K562 (cell line): Measurements from ENCODE around the gene ERCC2. TPM values are rescaled to one million over a fixed set of nuclear protein-coding genes. Genes with fewer than 3 reads are reported as not detected.

ENCODE experiments used
- ARID4B ChIP-seq: sonication (generic); formaldehyde crosslinking; IDR thresholded peaks from 2 replicates; pipeline ENCODE4 v1.8.0; 2022; ENCODE audit warnings: mild to moderate bottlenecking, missing genetic modification reagents
- ESRRA ChIP-seq: fragments of 450-650 bp; IDR thresholded peaks from 2 replicates; pipeline ENCODE4 v1.6.1; 2014; ENCODE audit warnings: low read depth, mild to moderate bottlenecking, moderate library complexity, borderline replicate concordance
- HCFC1 ChIP-seq: IDR thresholded peaks from 2 replicates; pipeline ENCODE4 v1.6.1; 2012; ENCODE audit warnings: low read depth, low read length, improper control_type of control experiment
- TCF7L2 ChIP-seq: fragments of 150-350 bp; IDR thresholded peaks from 2 replicates; pipeline ENCODE4 v1.6.1; 2016; ENCODE audit warnings: low read depth, mild to moderate bottlenecking, low read length, moderate library complexity
- polyA plus RNA-seq, 8 experiments: library from polyadenylated mRNA; depleted of rRNA in 4 of 8; stranded (reverse) in 5 of 8; unstranded in 3 of 8; fragments of >200 nt; fragmentation: Nextera tagmentation in 2 of 8; fragmentation: Illumina TruSeq in 1 of 8; extraction: Ambion mirVana in 2 of 8; extraction: Trizol in 1 of 8; gene quantifications; 2 replicates each; pipeline versions ENCODE4 v1.2.1 to v1.2.3, GENCODE V29; 2011 to 2014; ENCODE audit warnings: inconsistent platforms in 1 of 8, missing spikeins in 1 of 8
- total RNA-seq, 7 experiments: library from RNA; depleted of rRNA in 6 of 7; stranded (reverse); fragments of >200 nt in 6 of 7; fragmentation: Illumina TruSeq in 2 of 7; extraction: Trizol in 2 of 7; gene quantifications; 2 replicates each; pipeline versions ENCODE4 v1.2.1 to v1.2.3, GENCODE V29; 2011 to 2021; ENCODE audit warnings: low replicate concordance in 1 of 7
- TF ChIP-seq, protein P1 (sequence below), 2 experiments: fragments of 150-350 bp in 1 of 2; IDR thresholded peaks; 2 replicates each; pipeline ENCODE4 v1.6.1; 2012 to 2016; ENCODE audit warnings: low read depth in 2 of 2, low read length in 2 of 2, mild to moderate bottlenecking in 1 of 2, moderate library complexity in 1 of 2
- TF ChIP-seq, protein P2 (sequence below): fragments of 450-650 bp; IDR thresholded peaks from 2 replicates; pipeline ENCODE4 v1.6.1; 2016; ENCODE audit warnings: mild to moderate bottlenecking, moderate library complexity

ERCC2 gene
- total and polyA plus RNA-seq, 9 of the 15 experiments (the other 6 are each of a cell fraction or from before 2014, with no cell fraction given), result 2.2 to 55.9 (median 23.4) TPM

GRCh38 chr19:45391346-45391745 is 21.0 kb upstream of the ERCC2 start (continued):
- TF ChIP-seq, protein P1, sequence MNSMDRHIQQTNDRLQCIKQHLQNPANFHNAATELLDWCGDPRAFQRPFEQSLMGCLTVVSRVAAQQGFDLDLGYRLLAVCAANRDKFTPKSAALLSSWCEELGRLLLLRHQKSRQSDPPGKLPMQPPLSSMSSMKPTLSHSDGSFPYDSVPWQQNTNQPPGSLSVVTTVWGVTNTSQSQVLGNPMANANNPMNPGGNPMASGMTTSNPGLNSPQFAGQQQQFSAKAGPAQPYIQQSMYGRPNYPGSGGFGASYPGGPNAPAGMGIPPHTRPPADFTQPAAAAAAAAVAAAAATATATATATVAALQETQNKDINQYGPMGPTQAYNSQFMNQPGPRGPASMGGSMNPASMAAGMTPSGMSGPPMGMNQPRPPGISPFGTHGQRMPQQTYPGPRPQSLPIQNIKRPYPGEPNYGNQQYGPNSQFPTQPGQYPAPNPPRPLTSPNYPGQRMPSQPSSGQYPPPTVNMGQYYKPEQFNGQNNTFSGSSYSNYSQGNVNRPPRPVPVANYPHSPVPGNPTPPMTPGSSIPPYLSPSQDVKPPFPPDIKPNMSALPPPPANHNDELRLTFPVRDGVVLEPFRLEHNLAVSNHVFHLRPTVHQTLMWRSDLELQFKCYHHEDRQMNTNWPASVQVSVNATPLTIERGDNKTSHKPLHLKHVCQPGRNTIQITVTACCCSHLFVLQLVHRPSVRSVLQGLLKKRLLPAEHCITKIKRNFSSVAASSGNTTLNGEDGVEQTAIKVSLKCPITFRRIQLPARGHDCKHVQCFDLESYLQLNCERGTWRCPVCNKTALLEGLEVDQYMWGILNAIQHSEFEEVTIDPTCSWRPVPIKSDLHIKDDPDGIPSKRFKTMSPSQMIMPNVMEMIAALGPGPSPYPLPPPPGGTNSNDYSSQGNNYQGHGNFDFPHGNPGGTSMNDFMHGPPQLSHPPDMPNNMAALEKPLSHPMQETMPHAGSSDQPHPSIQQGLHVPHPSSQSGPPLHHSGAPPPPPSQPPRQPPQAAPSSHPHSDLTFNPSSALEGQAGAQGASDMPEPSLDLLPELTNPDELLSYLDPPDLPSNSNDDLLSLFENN (IDR thresholded peaks at IDR 0.05; ENCODE audit: low read depth in 2 of 2, low read length in 2 of 2), result no peak
- TF ChIP-seq TCF7L2 (no peak), ESRRA (no peak), ARID4B (CRISPR knock-in tag) (peak; percentile 40; the same call in 1 of the 2 replicates), HCFC1 (peak; percentile 83)
- TF ChIP-seq, protein P2, sequence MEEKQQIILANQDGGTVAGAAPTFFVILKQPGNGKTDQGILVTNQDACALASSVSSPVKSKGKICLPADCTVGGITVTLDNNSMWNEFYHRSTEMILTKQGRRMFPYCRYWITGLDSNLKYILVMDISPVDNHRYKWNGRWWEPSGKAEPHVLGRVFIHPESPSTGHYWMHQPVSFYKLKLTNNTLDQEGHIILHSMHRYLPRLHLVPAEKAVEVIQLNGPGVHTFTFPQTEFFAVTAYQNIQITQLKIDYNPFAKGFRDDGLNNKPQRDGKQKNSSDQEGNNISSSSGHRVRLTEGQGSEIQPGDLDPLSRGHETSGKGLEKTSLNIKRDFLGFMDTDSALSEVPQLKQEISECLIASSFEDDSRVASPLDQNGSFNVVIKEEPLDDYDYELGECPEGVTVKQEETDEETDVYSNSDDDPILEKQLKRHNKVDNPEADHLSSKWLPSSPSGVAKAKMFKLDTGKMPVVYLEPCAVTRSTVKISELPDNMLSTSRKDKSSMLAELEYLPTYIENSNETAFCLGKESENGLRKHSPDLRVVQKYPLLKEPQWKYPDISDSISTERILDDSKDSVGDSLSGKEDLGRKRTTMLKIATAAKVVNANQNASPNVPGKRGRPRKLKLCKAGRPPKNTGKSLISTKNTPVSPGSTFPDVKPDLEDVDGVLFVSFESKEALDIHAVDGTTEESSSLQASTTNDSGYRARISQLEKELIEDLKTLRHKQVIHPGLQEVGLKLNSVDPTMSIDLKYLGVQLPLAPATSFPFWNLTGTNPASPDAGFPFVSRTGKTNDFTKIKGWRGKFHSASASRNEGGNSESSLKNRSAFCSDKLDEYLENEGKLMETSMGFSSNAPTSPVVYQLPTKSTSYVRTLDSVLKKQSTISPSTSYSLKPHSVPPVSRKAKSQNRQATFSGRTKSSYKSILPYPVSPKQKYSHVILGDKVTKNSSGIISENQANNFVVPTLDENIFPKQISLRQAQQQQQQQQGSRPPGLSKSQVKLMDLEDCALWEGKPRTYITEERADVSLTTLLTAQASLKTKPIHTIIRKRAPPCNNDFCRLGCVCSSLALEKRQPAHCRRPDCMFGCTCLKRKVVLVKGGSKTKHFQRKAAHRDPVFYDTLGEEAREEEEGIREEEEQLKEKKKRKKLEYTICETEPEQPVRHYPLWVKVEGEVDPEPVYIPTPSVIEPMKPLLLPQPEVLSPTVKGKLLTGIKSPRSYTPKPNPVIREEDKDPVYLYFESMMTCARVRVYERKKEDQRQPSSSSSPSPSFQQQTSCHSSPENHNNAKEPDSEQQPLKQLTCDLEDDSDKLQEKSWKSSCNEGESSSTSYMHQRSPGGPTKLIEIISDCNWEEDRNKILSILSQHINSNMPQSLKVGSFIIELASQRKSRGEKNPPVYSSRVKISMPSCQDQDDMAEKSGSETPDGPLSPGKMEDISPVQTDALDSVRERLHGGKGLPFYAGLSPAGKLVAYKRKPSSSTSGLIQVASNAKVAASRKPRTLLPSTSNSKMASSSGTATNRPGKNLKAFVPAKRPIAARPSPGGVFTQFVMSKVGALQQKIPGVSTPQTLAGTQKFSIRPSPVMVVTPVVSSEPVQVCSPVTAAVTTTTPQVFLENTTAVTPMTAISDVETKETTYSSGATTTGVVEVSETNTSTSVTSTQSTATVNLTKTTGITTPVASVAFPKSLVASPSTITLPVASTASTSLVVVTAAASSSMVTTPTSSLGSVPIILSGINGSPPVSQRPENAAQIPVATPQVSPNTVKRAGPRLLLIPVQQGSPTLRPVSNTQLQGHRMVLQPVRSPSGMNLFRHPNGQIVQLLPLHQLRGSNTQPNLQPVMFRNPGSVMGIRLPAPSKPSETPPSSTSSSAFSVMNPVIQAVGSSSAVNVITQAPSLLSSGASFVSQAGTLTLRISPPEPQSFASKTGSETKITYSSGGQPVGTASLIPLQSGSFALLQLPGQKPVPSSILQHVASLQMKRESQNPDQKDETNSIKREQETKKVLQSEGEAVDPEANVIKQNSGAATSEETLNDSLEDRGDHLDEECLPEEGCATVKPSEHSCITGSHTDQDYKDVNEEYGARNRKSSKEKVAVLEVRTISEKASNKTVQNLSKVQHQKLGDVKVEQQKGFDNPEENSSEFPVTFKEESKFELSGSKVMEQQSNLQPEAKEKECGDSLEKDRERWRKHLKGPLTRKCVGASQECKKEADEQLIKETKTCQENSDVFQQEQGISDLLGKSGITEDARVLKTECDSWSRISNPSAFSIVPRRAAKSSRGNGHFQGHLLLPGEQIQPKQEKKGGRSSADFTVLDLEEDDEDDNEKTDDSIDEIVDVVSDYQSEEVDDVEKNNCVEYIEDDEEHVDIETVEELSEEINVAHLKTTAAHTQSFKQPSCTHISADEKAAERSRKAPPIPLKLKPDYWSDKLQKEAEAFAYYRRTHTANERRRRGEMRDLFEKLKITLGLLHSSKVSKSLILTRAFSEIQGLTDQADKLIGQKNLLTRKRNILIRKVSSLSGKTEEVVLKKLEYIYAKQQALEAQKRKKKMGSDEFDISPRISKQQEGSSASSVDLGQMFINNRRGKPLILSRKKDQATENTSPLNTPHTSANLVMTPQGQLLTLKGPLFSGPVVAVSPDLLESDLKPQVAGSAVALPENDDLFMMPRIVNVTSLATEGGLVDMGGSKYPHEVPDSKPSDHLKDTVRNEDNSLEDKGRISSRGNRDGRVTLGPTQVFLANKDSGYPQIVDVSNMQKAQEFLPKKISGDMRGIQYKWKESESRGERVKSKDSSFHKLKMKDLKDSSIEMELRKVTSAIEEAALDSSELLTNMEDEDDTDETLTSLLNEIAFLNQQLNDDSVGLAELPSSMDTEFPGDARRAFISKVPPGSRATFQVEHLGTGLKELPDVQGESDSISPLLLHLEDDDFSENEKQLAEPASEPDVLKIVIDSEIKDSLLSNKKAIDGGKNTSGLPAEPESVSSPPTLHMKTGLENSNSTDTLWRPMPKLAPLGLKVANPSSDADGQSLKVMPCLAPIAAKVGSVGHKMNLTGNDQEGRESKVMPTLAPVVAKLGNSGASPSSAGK, result no peak
